HCT116 (cell line): Measurements from ENCODE around the gene ZNF160. TPM values are rescaled to one million over a fixed set of nuclear protein-coding genes. Genes with fewer than 3 reads are reported as not detected.

Experiments used
- ATAC-seq: fragments of 200-7000 bp; cut with Tn5 transposase; 2 replicates; pipeline ENCODE4 v1.9.1; 2020; ENCODE audit warnings: mild to moderate bottlenecking, moderate library complexity
- BruUV-seq: library from RNA; stranded (reverse); fragments of 400-500 nt; replicated peaks from 2 replicates; lab custom pipeline; 2021; lab: Mats Ljungman, UMichigan
- CTCF ChIA-PET: fragments of 300-600 bp; sonication (Branson Sonifier 250); formaldehyde crosslinking; loops from one replicate; lab custom pipeline; 2021; ENCODE audit warnings: antibody characterized with exemption; lab: Charles Lee
- POLR2A ChIA-PET: fragments of 300-600, 350-600 bp; sonication (Branson Sonifier 250); formaldehyde crosslinking; loops from one replicate; lab custom pipeline; 2021; ENCODE audit warnings: antibody characterized with exemption; lab: Charles Lee
- RAD21 ChIA-PET, 2 experiments: fragments of 300-600 bp; sonication (Branson Sonifier 250); formaldehyde crosslinking; loops; one replicate each; lab custom pipeline; 2023; ENCODE audit warnings: low total read pairs in 2 of 2; ENCODE audit not compliant: uncharacterized antibody in 2 of 2, unreplicated experiment in 2 of 2, low non-redundant PET in 1 of 2; lab: Charles Lee
- DNase-seq: peaks from one replicate; pipeline ENCODE4 v3.0.0-alpha.2; 2010; ENCODE audit warnings: low read depth, low spot score
- H2AFZ ChIP-seq: fragments of 200-600 bp; shearing (Covaris generic), sonication (generic); 2 replicates; pipeline ENCODE4 v1.6.1; 2017; ENCODE audit warnings: low read depth, mixed run types, mixed read lengths, antibody characterized with exemption, low read length; ENCODE audit not compliant: poor library complexity, severe bottlenecking
- H3K27ac ChIP-seq: 2 replicates; pipeline ENCODE4 v1.5.1; 2012; ENCODE audit warnings: low read depth, low read length
- H3K27me3 ChIP-seq: fragments of 200-600 bp; sonication (generic); 2 replicates; pipeline ENCODE4 v1.6.1; 2016; ENCODE audit warnings: mixed run types, low read length, mixed read lengths; ENCODE audit not compliant: insufficient read depth
- H3K36me3 ChIP-seq, 2 experiments: fragments of 200-500 bp in 1 of 2; fragments of 200-600 bp in 1 of 2; sonication (Bioruptor generic) in 1 of 2; sonication (generic) in 1 of 2; 2 replicates each; pipeline versions ENCODE4 v1.5.1 to v1.6.1; 2014 to 2016; ENCODE audit warnings: low read length in 2 of 2, inconsistent platforms in 1 of 2, mixed read lengths in 1 of 2, mixed run types in 1 of 2; ENCODE audit not compliant: insufficient read depth in 2 of 2, control insufficient read depth in 1 of 2
- H3K4me1 ChIP-seq, 2 experiments: fragments of 200-600 bp in 1 of 2; sonication (generic) in 1 of 2; 2 replicates each; pipeline versions ENCODE4 v1.5.1 to v1.6.1; 2012 to 2017; ENCODE audit warnings: low read length in 2 of 2, inconsistent platforms in 1 of 2, mild to moderate bottlenecking in 1 of 2, mixed read lengths in 1 of 2, mixed run types in 1 of 2, moderate library complexity in 1 of 2; ENCODE audit not compliant: insufficient read depth in 2 of 2, control insufficient read depth in 1 of 2
- H3K4me2 ChIP-seq: fragments of 200-600 bp; sonication (generic); 2 replicates; pipeline ENCODE4 v1.6.1; 2017; ENCODE audit warnings: mixed run types, low read length, mixed read lengths
- H3K4me3 ChIP-seq, 2 experiments: fragments of 200-600 bp in 1 of 2; sonication (generic) in 1 of 2; replicated peaks in 1 of 2; 2 replicates each; pipeline ENCODE4 v1.5.1; 2011 to 2016; ENCODE audit warnings: low read length in 2 of 2, control low read depth in 1 of 2, low read depth in 1 of 2, mild to moderate bottlenecking in 1 of 2, mixed read lengths in 1 of 2, mixed run types in 1 of 2
- H3K79me2 ChIP-seq: fragments of 200-600 bp; sonication (generic); 2 replicates; pipeline ENCODE4 v1.6.1; 2017; ENCODE audit warnings: mild to moderate bottlenecking, mixed run types, low read length, moderate library complexity, mixed read lengths; ENCODE audit not compliant: insufficient read depth
- H3K9ac ChIP-seq: fragments of 200-600 bp; sonication (generic); 2 replicates; pipeline ENCODE4 v1.6.1; 2016; ENCODE audit warnings: low read length, mixed read lengths
- H3K9me2 ChIP-seq: fragments of 200-600 bp; sonication (generic), shearing (Covaris generic); 2 replicates; pipeline ENCODE4 v1.6.1; 2017; ENCODE audit warnings: mixed run types, mild to moderate bottlenecking, moderate library complexity; ENCODE audit not compliant: insufficient read depth
- H3K9me3 ChIP-seq, 2 experiments: fragments of 200-500 bp in 1 of 2; fragments of 200-600 bp in 1 of 2; sonication (Bioruptor generic) in 1 of 2; sonication (generic) in 1 of 2; 2 replicates each; pipeline ENCODE4 v1.6.1; 2014 to 2017; ENCODE audit warnings: low read length in 2 of 2, mixed read lengths in 2 of 2, inconsistent platforms in 1 of 2, low read depth in 1 of 2, mild to moderate bottlenecking in 1 of 2, mixed run types in 1 of 2, moderate library complexity in 1 of 2; ENCODE audit not compliant: control insufficient read depth in 1 of 2, insufficient read depth in 1 of 2
- H4K20me1 ChIP-seq: fragments of 200-600 bp; sonication (generic), shearing (Covaris generic); 2 replicates; pipeline ENCODE4 v1.6.1; 2017; ENCODE audit warnings: mixed run types, mild to moderate bottlenecking, moderate library complexity; ENCODE audit not compliant: insufficient read depth
- CBX3 ChIP-seq: IDR thresholded peaks from 2 replicates; pipeline ENCODE4 v1.6.1; 2012; ENCODE audit warnings: low read depth
- CTCF ChIP-seq, 3 experiments: fragments of 200-600 bp in 1 of 3; sonication (generic) in 1 of 3; IDR thresholded peaks in 2 of 3; conservative IDR thresholded peaks in 1 of 3; 2 replicates each; pipeline ENCODE4 v1.5.1; 2012 to 2017; ENCODE audit warnings: low read depth in 2 of 3, low read length in 2 of 3, antibody characterized with exemption in 1 of 3, borderline replicate concordance in 1 of 3, control low read depth in 1 of 3, mild to moderate bottlenecking in 1 of 3, mixed read lengths in 1 of 3, mixed run types in 1 of 3, moderate library complexity in 1 of 3; ENCODE audit not compliant: insufficient read depth in 1 of 3
- EZH2 ChIP-seq: fragments of 200-600 bp; sonication (generic); IDR thresholded peaks from 2 replicates; pipeline ENCODE4 v1.6.1; 2017; ENCODE audit warnings: antibody characterized with exemption, mixed run types
- EZH2phosphoT487 ChIP-seq: fragments of 200-600 bp; IDR thresholded peaks from 2 replicates; pipeline ENCODE4 v1.6.1; 2018; ENCODE audit warnings: antibody characterized with exemption, borderline replicate concordance
- FOSL1 ChIP-seq: IDR thresholded peaks from 2 replicates; pipeline ENCODE4 v1.6.1; 2012; ENCODE audit warnings: low read depth
- JUND ChIP-seq: IDR thresholded peaks from 2 replicates; pipeline ENCODE4 v1.6.1; 2012
- MAX ChIP-seq: IDR thresholded peaks from 2 replicates; pipeline ENCODE4 v1.6.1; 2012
- RAD21 ChIP-seq: IDR thresholded peaks from 2 replicates; pipeline ENCODE4 v1.6.1; 2012; ENCODE audit warnings: low read depth, mild to moderate bottlenecking
- REST ChIP-seq: IDR thresholded peaks from 2 replicates; pipeline ENCODE4 v1.6.1; 2012; ENCODE audit warnings: low read depth
- SP1 ChIP-seq: IDR thresholded peaks from 2 replicates; pipeline ENCODE4 v1.6.1; 2012; ENCODE audit warnings: low read depth
- SRF ChIP-seq: IDR thresholded peaks from 2 replicates; pipeline ENCODE4 v1.6.1; 2012; ENCODE audit warnings: low read depth
- ZBTB33 ChIP-seq: IDR thresholded peaks from 2 replicates; pipeline ENCODE4 v1.6.1; 2011; ENCODE audit warnings: mild to moderate bottlenecking, low read length, moderate library complexity; ENCODE audit not compliant: insufficient replicate concordance; ENCODE audit errors: extremely low read depth
- ZNF274 ChIP-seq: fragments of 200-500 bp; sonication (Bioruptor generic); IDR thresholded peaks from 2 replicates; pipeline ENCODE4 v1.6.1; 2014; ENCODE audit warnings: mild to moderate bottlenecking, low read depth, low read length, inconsistent platforms
- intact Hi-C: fragments of 100-400 bp; cut with micrococcal nuclease; formaldehyde crosslinking; loops from 2 replicates; pipeline ENCODE4 v1.10.0; 2022
- total RNA-seq: library from RNA; stranded (reverse); gene quantifications from one replicate; pipeline ENCODE4 v1.2.1, GENCODE V29; 2021; ENCODE audit not compliant: unreplicated experiment

The ZNF160 gene
- total RNA-seq, 1 experiment from 2014 or later: 14.9 TPM

- Histone ChIP-seq H3K9ac (no peak overlapping the region), H2AFZ (no peak overlapping the region), H4K20me1 (no peaks in the 10 kb centered on the region), H3K36me3 (peaks cover 16 to 30% of the 10 kb centered on the region in 2 experiments), H3K79me2 (peaks cover 3% of the 10 kb centered on the region; the same call in 1 of the 2 replicates), H3K9me2 (no peaks in the 10 kb centered on the region)
- CTCF ChIA-PET: no interaction called here
- BruUV-seq: no TSS peak
- TF ChIP-seq REST: no peak
- no peak for TF ChIP-seq EZH2phosphoT487
- TF ChIP-seq ZBTB33: no peak
- TF ChIP-seq MAX: no peak
- no peak for TF ChIP-seq RAD21
- no peak for TF ChIP-seq SP1
- no peak for TF ChIP-seq ZNF274
- no peak for TF ChIP-seq CBX3
- TF ChIP-seq CTCF (IDR thresholded peaks at IDR 0.05 in 2 of 3, conservative IDR thresholded peaks at IDR 0.05 in 1 of 3; ENCODE audit: borderline replicate concordance in 1 of 3, insufficient read depth in 1 of 3, low read depth in 2 of 3, low read length in 2 of 3): no peak
- no peak for TF ChIP-seq EZH2
- TF ChIP-seq SRF: no peak
- no peak for TF ChIP-seq FOSL1
- no peak for TF ChIP-seq JUND
- TF ChIP-seq, all 23 proteins: peak for 0
- Histone ChIP-seq H3K4me3 (no peak overlapping the region), H3K27ac (no peak overlapping the region), H3K4me1 (no peaks in the 10 kb centered on the region), H3K4me2 (no peak overlapping the region), H3K9me3 (peaks cover 6 to 13% of the 10 kb centered on the region in 2 experiments; a peak in 2 of 4 replicates), H3K27me3 (no peaks in the 10 kb centered on the region)
- ChIA-PET POLR2A (no interaction called here), RAD21 (no interaction called here)
- intact Hi-C loops: no loop called here
- DNase-seq (no peak), ATAC-seq (no peak)
Measured at GRCh38 chr19:53082929-53083328, 20.3 kb downstream of the ZNF160 start.
